Caki2 (cell line): ENCODE results near the gene RBPMS2. TPM values are rescaled to one million over a fixed set of nuclear protein-coding genes. Genes with fewer than 3 reads are reported as not detected.

ENCODE experiments used
- DNase-seq: peaks from one replicate; pipeline ENCODE4 v3.0.0-alpha.2; 2015; ENCODE audit warnings: low read depth
- in situ Hi-C: cut with HindIII; loops from 2 replicates; pipeline ENCODE4 v1.10.0; 2016; ENCODE audit warnings: low sequenced_read_pairs, low pct_unique_long_range_greater_than_20kb, mixed read lengths
- total RNA-seq: library from RNA; depleted of rRNA; stranded (reverse); fragments of >200 nt; shearing (Covaris generic); gene quantifications from 2 replicates; pipeline ENCODE4 v1.2.3, GENCODE V29; 2014; ENCODE audit warnings: low replicate concordance

Gene RBPMS2
- total RNA-seq, 1 experiment from 2014 or later, result not detected

- DNase-seq, result no peak
- in situ Hi-C loops, result no loop called here
These were observed 34.8 kb downstream of the RBPMS2 start for GRCh38 chr15:64740311-64741170.

GRCh38 chr15:64739577-64740143 is 35.7 kb downstream of the RBPMS2 start:
- in situ Hi-C loops, result no loop called here
- DNase-seq, result no peak

GRCh38 chr15:64739156-64739555 is 36.2 kb downstream of the RBPMS2 start:
- no peak for DNase-seq
- in situ Hi-C loops, result no loop called here

GRCh38 chr15:64738226-64739095 is 36.9 kb downstream of the RBPMS2 start:
- DNase-seq, result no peak
- in situ Hi-C loops, result no loop called here

- in situ Hi-C loops, result no loop called here
- DNase-seq, result no peak
These were observed 43.1 kb downstream of the RBPMS2 start for GRCh38 chr15:64732156-64732860.

- no peak for DNase-seq
- in situ Hi-C loops, result no loop called here
These were observed 43.6 kb downstream of the RBPMS2 start for GRCh38 chr15:64731805-64732151.

GRCh38 chr15:64731012-64731804 is 44.2 kb downstream of the RBPMS2 start:
- in situ Hi-C loops, result no loop called here
- DNase-seq, result peak; percentile 72

GRCh38 chr15:64730151-64730550 is 45.2 kb downstream of the RBPMS2 start:
- in situ Hi-C loops, result no loop called here

GRCh38 chr15:64720188-64720587 is 55.2 kb downstream of the RBPMS2 start:
- DNase-seq, result no peak
- in situ Hi-C loops, result no loop called here

More at GRCh38 chr15:64730151-64730550, 45.2 kb downstream of the RBPMS2 start:
- no peak for DNase-seq

- in situ Hi-C loops, result no loop called here
- no peak for DNase-seq
These were observed 57.5 kb downstream of the RBPMS2 start for GRCh38 chr15:64717735-64718495.

GRCh38 chr15:64717130-64717529 is 58.3 kb downstream of the RBPMS2 start:
- in situ Hi-C loops, result no loop called here

GRCh38 chr15:64716452-64716851 is 58.9 kb downstream of the RBPMS2 start:
- DNase-seq, result no peak
- in situ Hi-C loops, result no loop called here

More at GRCh38 chr15:64717130-64717529, 58.3 kb downstream of the RBPMS2 start:
- no peak for DNase-seq

- in situ Hi-C loops, result no loop called here
- no peak for DNase-seq
These were observed 61.8 kb downstream of the RBPMS2 start for GRCh38 chr15:64713592-64713991.

- no peak for DNase-seq
- in situ Hi-C loops, result no loop called here
These were observed 63.0 kb downstream of the RBPMS2 start for GRCh38 chr15:64712353-64712752.

- in situ Hi-C loops, result no loop called here
- DNase-seq, result no peak
These were observed 64.5 kb downstream of the RBPMS2 start for GRCh38 chr15:64710676-64711428.
